ENCODE results near the gene LRP5.

The LRP5 gene

DNA sequence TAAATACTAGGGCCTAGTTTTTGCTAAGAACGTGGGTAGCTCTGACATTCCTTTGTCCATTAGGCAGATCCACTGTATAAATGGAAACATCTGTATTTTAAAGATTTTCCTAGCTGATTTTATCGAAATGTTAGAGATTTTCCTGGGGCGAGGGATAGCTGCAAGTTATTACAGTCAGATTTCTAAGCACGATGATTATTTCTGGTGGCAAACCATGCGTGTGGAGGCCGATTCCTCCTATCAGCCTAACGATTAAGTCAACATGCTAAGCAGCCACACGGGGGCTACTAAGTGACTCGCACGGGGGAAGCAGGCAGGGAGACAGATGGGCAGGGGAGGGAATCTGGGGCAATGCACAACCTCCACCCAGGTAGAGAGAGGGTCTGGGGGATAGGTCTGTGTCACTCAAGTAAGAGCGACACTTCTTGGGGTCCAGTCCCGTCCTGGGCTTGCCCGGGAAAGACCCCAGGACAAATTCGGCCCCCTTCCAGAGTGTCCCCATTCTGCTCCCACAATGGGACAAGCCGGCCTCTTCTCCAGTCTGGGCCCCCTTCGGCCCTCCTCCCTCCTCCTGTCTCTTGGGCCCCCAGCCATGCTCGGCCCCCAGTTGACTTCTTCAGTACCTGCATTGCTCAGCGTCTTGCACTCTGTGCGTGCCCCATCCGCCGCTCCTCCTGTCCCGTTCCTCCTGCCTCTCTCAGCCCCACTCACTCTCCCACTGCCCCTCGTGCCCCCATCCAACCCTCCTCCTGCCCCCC is 41.2 kb upstream of the LRP5 start:
- H3K9ac ChIP-seq (ENCODE audit: low read depth, low read length, poor library complexity, severe bottlenecking) = peak overlapping the region; percentile 94
- 0 out of 2 replicates have a peak, but pooled peaks cover 10% of the 10 kb centered on the region for H3K79me2 ChIP-seq (ENCODE audit: insufficient read depth, low read length)
- H4K20me1 ChIP-seq (ENCODE audit: insufficient read depth, low read length, poor library complexity, severe bottlenecking) = no peaks in the 10 kb centered on the region
- H3K36me3 ChIP-seq (ENCODE audit: insufficient read depth, low read length) = no peaks in the 10 kb centered on the region
- no peaks in the 10 kb centered on the region for H3F3A ChIP-seq (ENCODE audit: low read depth)
- H2AFZ ChIP-seq (ENCODE audit: low read length) = peak overlapping the region; percentile 78
- no peaks in the 10 kb centered on the region for H3K9me3 ChIP-seq (ENCODE audit: insufficient read depth, low read depth, low read length)
- H3K4me2 ChIP-seq (ENCODE audit: low read depth, low read length, poor library complexity, severe bottlenecking) = peak overlapping the region; percentile 79
- no peak for TF ChIP-seq EZH2phosphoT487 (IDR thresholded peaks at IDR 0.05; ENCODE audit: borderline replicate concordance)
- TF ChIP-seq, protein P1, sequence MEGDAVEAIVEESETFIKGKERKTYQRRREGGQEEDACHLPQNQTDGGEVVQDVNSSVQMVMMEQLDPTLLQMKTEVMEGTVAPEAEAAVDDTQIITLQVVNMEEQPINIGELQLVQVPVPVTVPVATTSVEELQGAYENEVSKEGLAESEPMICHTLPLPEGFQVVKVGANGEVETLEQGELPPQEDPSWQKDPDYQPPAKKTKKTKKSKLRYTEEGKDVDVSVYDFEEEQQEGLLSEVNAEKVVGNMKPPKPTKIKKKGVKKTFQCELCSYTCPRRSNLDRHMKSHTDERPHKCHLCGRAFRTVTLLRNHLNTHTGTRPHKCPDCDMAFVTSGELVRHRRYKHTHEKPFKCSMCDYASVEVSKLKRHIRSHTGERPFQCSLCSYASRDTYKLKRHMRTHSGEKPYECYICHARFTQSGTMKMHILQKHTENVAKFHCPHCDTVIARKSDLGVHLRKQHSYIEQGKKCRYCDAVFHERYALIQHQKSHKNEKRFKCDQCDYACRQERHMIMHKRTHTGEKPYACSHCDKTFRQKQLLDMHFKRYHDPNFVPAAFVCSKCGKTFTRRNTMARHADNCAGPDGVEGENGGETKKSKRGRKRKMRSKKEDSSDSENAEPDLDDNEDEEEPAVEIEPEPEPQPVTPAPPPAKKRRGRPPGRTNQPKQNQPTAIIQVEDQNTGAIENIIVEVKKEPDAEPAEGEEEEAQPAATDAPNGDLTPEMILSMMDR (conservative IDR thresholded peaks at IDR 0.05; ENCODE audit: low read length) = peak; percentile 70
- H3K9me2 ChIP-seq (replicated peaks; ENCODE audit: low read depth, low read length) = no peaks in the 10 kb centered on the region
- H3K4me1 ChIP-seq (ENCODE audit: insufficient read depth, low read length, poor library complexity, severe bottlenecking) = peaks cover 11% of the 10 kb centered on the region
- peak overlapping the region; percentile 80 for H3K4me3 ChIP-seq (ENCODE audit: low read length, poor library complexity, severe bottlenecking)
- H3K27me3 ChIP-seq (ENCODE audit: insufficient read depth, low read length, poor library complexity, severe bottlenecking) = no peaks in the 10 kb centered on the region

DNA sequence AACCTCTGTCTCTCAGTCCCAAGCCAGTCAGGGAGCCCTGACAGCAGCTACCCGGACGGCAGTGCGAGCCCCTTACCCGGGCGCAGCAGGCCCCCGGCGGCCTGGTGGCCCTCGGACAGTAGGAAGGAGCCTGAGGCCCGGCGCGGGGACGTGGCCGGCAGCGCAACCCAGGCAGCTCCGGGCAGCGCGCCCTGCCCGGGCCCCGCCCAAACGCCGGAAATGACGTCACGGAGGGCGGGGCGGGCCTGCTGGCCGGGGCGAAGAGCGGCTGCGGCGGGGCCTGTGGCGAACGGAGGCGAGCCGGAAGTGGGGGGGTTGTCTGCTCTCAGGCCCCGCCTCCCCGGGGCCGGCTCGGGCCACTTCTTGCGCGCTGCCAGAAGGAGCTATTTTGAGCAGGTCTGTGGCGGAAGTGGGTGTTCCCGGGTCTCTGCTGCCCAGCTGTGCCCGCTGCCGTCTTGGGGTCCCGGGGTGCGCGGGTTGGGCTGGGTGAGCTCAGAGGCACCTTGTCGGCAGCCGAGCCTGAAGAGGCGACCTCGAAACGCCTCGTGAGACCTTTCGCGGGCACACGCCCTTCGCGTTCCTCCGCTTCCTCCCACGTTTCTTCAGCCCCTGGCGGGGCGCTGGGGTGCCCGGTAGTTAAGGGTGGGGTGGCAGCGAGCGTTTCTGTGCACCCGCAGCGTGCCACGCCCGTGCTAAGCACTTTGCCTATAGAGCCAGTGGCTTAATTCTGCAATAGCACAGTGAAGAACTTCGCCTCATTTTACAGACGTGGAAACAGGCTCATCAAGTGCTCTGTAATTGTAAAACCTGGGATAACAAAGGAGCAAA is 40.4 kb upstream of the LRP5 start, which contains the start of gene C11orf24:
Gene C11orf24, minus strand, starts transcription at position 193 of the 828 bp plus-strand sequence. CDS start 8,206 bp downstream, outside the sequence.
- Histone ChIP-seq H3K4me2 (ENCODE audit: low read depth, low read length, poor library complexity, severe bottlenecking) (peak within 1 kb of the TSS; percentile 79), H3K4me1 (ENCODE audit: insufficient read depth, low read length, poor library complexity, severe bottlenecking) (peaks cover 11% of the 10 kb centered on the region), H3K79me2 (ENCODE audit: insufficient read depth, low read length) (0 out of 2 replicates have a peak, but pooled peaks cover 10% of the 10 kb centered on the region), H3K27me3 (ENCODE audit: insufficient read depth, low read length, poor library complexity, severe bottlenecking) (no peaks in the 10 kb centered on the region), H3K9me2 (replicated peaks; ENCODE audit: low read depth, low read length) (no peaks in the 10 kb centered on the region), H3F3A (ENCODE audit: low read depth) (no peaks in the 10 kb centered on the region), H3K9me3 (ENCODE audit: insufficient read depth, low read depth, low read length) (no peaks in the 10 kb centered on the region), H2AFZ (ENCODE audit: low read length) (peak within 1 kb of the TSS; percentile 91), H4K20me1 (ENCODE audit: insufficient read depth, low read length, poor library complexity, severe bottlenecking) (no peaks in the 10 kb centered on the region), H3K4me3 (ENCODE audit: low read length, poor library complexity, severe bottlenecking) (peak within 1 kb of the TSS; percentile 80), H3K9ac (ENCODE audit: low read depth, low read length, poor library complexity, severe bottlenecking) (peak within 1 kb of the TSS; percentile 94), H3K36me3 (ENCODE audit: insufficient read depth, low read length) (no peaks in the 10 kb centered on the region)
- TF ChIP-seq EZH2phosphoT487 (IDR thresholded peaks at IDR 0.05; ENCODE audit: borderline replicate concordance) = no peak
- TF ChIP-seq, protein P1 (conservative IDR thresholded peaks at IDR 0.05; ENCODE audit: low read length) = no peak

DNA sequence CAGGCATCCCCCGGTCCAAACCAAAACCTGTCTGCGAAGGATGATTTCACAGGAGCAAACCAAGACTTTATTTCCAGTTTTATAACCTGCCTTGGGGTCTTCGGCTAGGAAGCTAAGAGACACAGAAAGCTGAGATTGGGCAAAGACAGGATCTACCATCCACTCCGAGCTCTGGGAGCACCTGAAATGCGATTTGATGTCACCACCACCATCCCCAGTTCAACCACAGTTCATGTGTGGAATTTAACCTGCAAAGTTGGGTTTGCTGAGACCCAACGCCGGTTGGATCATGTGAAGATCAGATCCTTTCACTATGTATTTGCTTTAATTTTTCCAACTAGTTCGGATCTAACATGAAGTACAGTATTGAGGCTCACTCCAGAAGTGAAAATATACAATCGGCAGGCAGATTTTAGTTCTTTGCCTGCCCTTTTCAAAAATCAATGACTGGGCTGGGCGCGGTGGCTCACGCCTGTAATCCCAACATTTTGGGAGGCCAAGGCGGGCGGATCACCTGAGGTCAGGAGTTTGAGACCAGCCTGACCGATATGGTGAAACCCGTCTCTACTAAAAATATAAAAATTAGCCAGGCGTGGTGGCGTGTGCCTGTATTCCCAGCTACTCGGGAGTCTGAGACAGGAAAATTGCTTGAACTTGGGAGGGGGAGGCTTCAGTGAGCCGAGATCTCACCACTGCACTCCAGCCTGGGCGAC is 39.2 kb upstream of the LRP5 start:
- Histone ChIP-seq H3K27me3 (ENCODE audit: insufficient read depth, low read length, poor library complexity, severe bottlenecking) (no peaks in the 10 kb centered on the region), H4K20me1 (ENCODE audit: insufficient read depth, low read length, poor library complexity, severe bottlenecking) (no peaks in the 10 kb centered on the region), H2AFZ (ENCODE audit: low read length) (no peak overlapping the region), H3K4me2 (ENCODE audit: low read depth, low read length, poor library complexity, severe bottlenecking) (peak overlapping the region; percentile 74), H3K79me2 (ENCODE audit: insufficient read depth, low read length) (0 out of 2 replicates have a peak, but pooled peaks cover 10% of the 10 kb centered on the region), H3K4me1 (ENCODE audit: insufficient read depth, low read length, poor library complexity, severe bottlenecking) (peaks cover 11% of the 10 kb centered on the region), H3K9me2 (replicated peaks; ENCODE audit: low read depth, low read length) (no peaks in the 10 kb centered on the region), H3F3A (ENCODE audit: low read depth) (no peaks in the 10 kb centered on the region), H3K4me3 (ENCODE audit: low read length, poor library complexity, severe bottlenecking) (peak overlapping the region; percentile 80), H3K9me3 (ENCODE audit: insufficient read depth, low read depth, low read length) (no peaks in the 10 kb centered on the region), H3K9ac (ENCODE audit: low read depth, low read length, poor library complexity, severe bottlenecking) (peak overlapping the region; percentile 94), H3K36me3 (ENCODE audit: insufficient read depth, low read length) (no peaks in the 10 kb centered on the region)
- TF ChIP-seq EZH2phosphoT487 (IDR thresholded peaks at IDR 0.05; ENCODE audit: borderline replicate concordance) = no peak
- TF ChIP-seq, protein P1 (conservative IDR thresholded peaks at IDR 0.05; ENCODE audit: low read length) = no peak

Measured in Loucy (cell line).